Ramos (cell line): ENCODE data around the gene TNIP1.

Experiments used
- in situ Hi-C: fragments of 300-500 bp; cut with MboI; formaldehyde crosslinking; loops from one replicate; pipeline ENCODE4 v1.14.3; 2022; ENCODE audit warnings: low sequenced_read_pairs; ENCODE audit not compliant: unreplicated experiment

TNIP1 gene

GRCh38 chr5:151080613-151081430 lies at the start of gene TNIP1:
TNIP1 (minus strand) TSS chr5:151081034; CDS start chr5:151065095, 15,939 bp downstream.
- in situ Hi-C loops: no loop called here

- in situ Hi-C loops: no loop called here
Measured at GRCh38 chr5:151130235-151130921, 49.5 kb upstream of the TNIP1 start.

GRCh38 chr5:151128817-151129216 lies 48.0 kb upstream of the TNIP1 start:
- in situ Hi-C loops: loop anchor here (10.0 kb wide), 1 partner anchor 116 kb away; no protein-coding TSS in a partner anchor

- in situ Hi-C loops: loop anchor here (10.0 kb wide), 1 partner anchor 117 kb away; no protein-coding TSS in a partner anchor
Measured at GRCh38 chr5:151127926-151128325, 47.1 kb upstream of the TNIP1 start.

- in situ Hi-C loops: loop anchor here (10.0 kb wide), 1 partner anchor 119 kb away; no protein-coding TSS in a partner anchor
Measured at GRCh38 chr5:151126199-151126645, 45.4 kb upstream of the TNIP1 start.

GRCh38 chr5:151125421-151125820 lies 44.6 kb upstream of the TNIP1 start:
- in situ Hi-C loops: loop anchor here (10.0 kb wide), 1 partner anchor 119 kb away; no protein-coding TSS in a partner anchor

- in situ Hi-C loops: loop anchor here (5.0 to 10.0 kb wide), 2 partner anchors 38 to 121 kb away; no protein-coding TSS in a partner anchor
Measured at GRCh38 chr5:151123897-151124751, 43.3 kb upstream of the TNIP1 start.

GRCh38 chr5:151122828-151123227 lies 42.0 kb upstream of the TNIP1 start:
- in situ Hi-C loops: loop anchor here (5.0 to 10.0 kb wide), 2 partner anchors 39 to 122 kb away; no protein-coding TSS in a partner anchor

GRCh38 chr5:151121665-151122064 lies 40.8 kb upstream of the TNIP1 start:
- in situ Hi-C loops: loop anchor here (5.0 to 10.0 kb wide), 2 partner anchors 41 to 123 kb away; no protein-coding TSS in a partner anchor

GRCh38 chr5:151121095-151121494 lies 40.3 kb upstream of the TNIP1 start:
- in situ Hi-C loops: loop anchor here (5.0 to 10.0 kb wide), 2 partner anchors 41 to 124 kb away; no protein-coding TSS in a partner anchor

- in situ Hi-C loops: loop anchor here (5.0 to 10.0 kb wide), 2 partner anchors 67 to 314 kb away; no protein-coding TSS in a partner anchor
Measured at GRCh38 chr5:151118913-151119575, 38.2 kb upstream of the TNIP1 start.

GRCh38 chr5:151115272-151115905 lies 34.6 kb upstream of the TNIP1 start:
- in situ Hi-C loops: loop anchor here (5.0 to 10.0 kb wide), 2 partner anchors 63 to 311 kb away; no protein-coding TSS in a partner anchor

GRCh38 chr5:151113651-151114050 lies 32.8 kb upstream of the TNIP1 start:
- in situ Hi-C loops: loop anchor here (10.0 kb wide), 1 partner anchor 309 kb away; no protein-coding TSS in a partner anchor

- in situ Hi-C loops: loop anchor here (10.0 kb wide), 1 partner anchor 306 kb away; no protein-coding TSS in a partner anchor
Measured at GRCh38 chr5:151110992-151111391, 30.2 kb upstream of the TNIP1 start.

- in situ Hi-C loops: loop anchor here (10.0 kb wide), 1 partner anchor 305 kb away; no protein-coding TSS in a partner anchor
Measured at GRCh38 chr5:151110122-151110681, 29.4 kb upstream of the TNIP1 start.

- in situ Hi-C loops: no loop called here
Measured at GRCh38 chr5:151108566-151108965, 27.7 kb upstream of the TNIP1 start.

- in situ Hi-C loops: no loop called here
Measured at GRCh38 chr5:151107738-151108520, 27.1 kb upstream of the TNIP1 start.
